K562 treated with DMSO at 1 percent for 24 hours (cell line): Measurements from ENCODE around the gene RINT1. TPM values are rescaled to one million over a fixed set of nuclear protein-coding genes. Genes with fewer than 3 reads are reported as not detected.

Experiments
- total RNA-seq: library from RNA; unstranded; fragments of 300-600 nt; gene quantifications from 2 replicates; pipeline ENCODE4 v1.2.3, GENCODE V29; 2022; ENCODE audit warnings: low read depth; ENCODE audit not compliant: insufficient read depth

RINT1 gene
- 25.6 and 31.5 TPM in 2 replicates for total RNA-seq

DNA sequence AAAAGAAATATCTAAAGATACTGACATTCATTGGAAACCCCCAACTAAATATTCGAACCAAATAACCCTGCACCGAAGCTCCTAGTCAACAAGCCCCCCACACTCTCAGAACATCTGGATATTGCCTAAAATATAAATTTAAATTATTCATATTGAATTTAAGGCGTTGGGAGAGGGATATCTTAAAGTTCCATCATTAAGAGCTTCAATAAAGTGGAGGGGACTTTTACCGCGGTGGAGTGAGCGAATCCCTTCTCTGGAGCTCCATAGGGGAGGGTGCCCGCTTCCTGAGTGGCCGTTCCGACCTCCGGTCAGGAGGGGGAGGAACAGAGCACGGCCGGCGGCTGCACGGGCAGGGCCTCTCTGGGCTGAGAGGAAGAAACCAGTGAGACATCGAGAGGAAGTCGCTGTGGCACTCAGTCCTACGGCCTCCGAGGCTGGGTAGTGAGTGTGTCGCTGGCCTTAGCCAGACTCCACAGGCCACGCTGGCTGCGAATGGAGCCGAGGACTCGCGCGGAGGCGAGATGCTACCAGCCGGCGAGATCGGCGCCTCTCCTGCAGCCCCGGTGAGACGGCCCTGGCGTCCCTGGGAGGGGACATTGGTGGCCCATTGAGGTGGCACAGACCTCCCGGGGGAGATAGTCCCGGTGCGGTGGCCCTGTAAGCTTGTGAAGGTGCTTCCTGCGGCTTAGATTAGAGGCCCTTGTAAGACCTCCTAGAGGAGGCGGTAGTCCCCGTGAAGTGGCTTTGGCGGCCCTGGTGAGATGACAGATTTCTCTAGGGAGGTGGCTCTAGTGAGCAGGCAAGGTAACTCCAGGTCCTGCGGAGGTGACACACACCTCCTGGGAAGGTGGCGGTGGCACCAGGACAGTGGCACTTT, at the start of gene RINT1:
Gene RINT1 (plus strand): TSS at position 410 of the 880 bp plus-strand sequence. CDS start 115 bp downstream, at position 525.

DNA sequence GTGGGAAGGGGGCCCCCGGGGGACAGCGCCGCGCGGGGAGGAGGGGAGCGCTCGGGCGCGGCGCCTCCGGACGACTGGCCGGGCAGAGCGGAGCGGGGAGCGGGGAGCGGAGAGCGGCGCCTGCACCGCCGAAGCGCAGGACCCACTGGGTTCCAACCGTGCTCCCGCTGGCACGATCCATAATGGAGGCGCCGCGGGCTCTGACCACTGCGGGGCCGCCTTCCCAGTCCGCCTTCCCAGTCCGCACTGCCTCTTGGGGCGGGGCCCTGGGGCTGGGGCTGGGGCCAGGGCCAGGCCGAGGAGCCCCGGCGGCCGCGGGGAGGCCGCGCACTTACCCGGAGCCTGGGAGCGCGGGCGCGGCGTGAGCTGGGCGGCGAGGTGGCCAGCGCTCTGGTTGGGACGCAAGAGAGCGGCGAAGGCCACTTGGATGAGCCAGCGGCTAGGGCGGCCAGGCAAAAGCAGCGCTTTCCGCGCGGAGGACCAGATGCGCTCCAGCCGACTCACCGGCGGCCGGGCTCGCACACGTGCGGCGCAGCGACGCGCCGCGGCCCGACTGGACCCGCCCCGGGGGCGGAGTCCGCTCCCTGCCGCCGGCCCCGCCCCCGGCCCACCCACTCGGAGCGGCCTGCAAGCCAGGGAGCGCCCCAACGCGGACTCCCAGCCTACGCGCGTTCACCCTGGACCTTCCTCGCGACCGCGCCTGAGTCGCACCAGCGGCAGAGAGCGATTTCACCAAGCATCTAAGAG, 10.1 kb upstream of the RINT1 start, which contains the start of gene PUS7:
Gene PUS7 (minus strand): TSS at position 555 of the 747 bp plus-strand sequence. CDS start 13,759 bp downstream, outside the sequence.

DNA sequence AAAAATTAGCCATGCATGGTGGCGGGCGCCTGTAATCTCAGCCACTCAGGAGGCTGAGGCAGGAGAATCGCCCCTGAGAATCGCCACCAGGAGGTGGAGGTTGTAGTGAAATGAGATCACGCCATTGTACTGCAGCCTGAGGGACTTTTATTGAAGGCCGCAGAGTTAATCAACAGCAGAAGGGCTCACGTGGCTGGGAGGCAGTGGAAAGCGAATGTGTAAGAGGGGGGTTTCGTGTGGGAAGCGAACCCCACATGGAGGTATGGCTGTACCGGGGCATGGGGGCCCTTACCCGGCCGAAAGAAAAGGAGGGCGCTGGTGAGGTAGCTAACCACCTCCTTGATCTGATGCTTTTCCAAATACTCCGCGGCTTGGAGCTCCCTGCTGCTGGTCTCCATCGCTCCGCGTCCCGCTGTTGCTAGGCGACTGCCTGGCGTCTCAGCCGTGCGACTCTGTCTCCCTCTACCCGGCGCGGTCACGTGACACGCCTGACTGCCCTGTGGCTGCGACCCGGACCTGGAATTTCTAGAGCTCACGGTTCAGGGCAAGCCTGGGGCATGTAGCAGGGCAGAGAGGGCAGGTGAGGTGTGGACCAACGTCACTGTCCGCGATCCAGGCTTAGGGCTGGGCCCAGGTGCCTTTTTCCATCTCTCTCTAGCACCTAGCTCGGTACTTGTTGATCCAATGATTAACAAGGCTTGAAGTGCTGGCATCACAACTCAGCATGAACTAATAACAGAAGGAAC, 49.2 kb downstream of the RINT1 start, which contains the start of gene EFCAB10:
Gene EFCAB10 (minus strand): TSS at position 428 of the 746 bp plus-strand sequence. CDS start 30 bp downstream, at position 398.

Other genes with a start within 250 kb of the RINT1 start
- gene SRPK2, start 143.3 kb upstream of the RINT1 start, total RNA-seq, result 42.4 and 46.3 TPM in 2 replicates
- gene PUS7, start 9.9 kb upstream of the RINT1 start, total RNA-seq, result 9.7 and 11.4 TPM in 2 replicates
- 5.5 and 5.7 TPM in 2 replicates for gene EFCAB10, start 49.3 kb downstream of the RINT1 start, total RNA-seq